GM23338 (cell line): ENCODE measurements around the gene TRAF3. TPM values are rescaled to one million over a fixed set of nuclear protein-coding genes. Genes with fewer than 3 reads are reported as not detected.

Experiments used
- ATAC-seq: fragments of 200-7000 bp; cut with Tn5 transposase; 3 replicates; pipeline ENCODE4 v1.9.1; 2020
- DNase-seq: peaks from one replicate; pipeline ENCODE4 v3.0.0-alpha.2; 2015; ENCODE audit warnings: low spot score
- H2AFZ ChIP-seq: fragments of 200-600 bp; sonication (generic); 2 replicates; pipeline ENCODE4 v1.8.0; 2016; ENCODE audit warnings: antibody characterized with exemption, mild to moderate bottlenecking, moderate library complexity
- H3F3A ChIP-seq: fragments of 200-600 bp; sonication (generic); replicated peaks from 2 replicates; pipeline ENCODE4 v1.8.0; 2017; ENCODE audit warnings: antibody characterized with exemption, mixed run types, low read depth
- H3K27ac ChIP-seq: fragments of 200-600 bp; sonication (generic); 2 replicates; pipeline ENCODE4 v1.6.1; 2016; ENCODE audit warnings: low read depth
- H3K27me3 ChIP-seq: fragments of 200-600 bp; sonication (generic); 2 replicates; pipeline ENCODE4 v1.8.0; 2016; ENCODE audit warnings: mild to moderate bottlenecking, mixed run types, moderate library complexity; ENCODE audit not compliant: insufficient read depth
- H3K36me3 ChIP-seq: fragments of 200-600 bp; sonication (generic); 2 replicates; pipeline ENCODE4 v1.8.0; 2016; ENCODE audit warnings: mild to moderate bottlenecking; ENCODE audit not compliant: insufficient read depth
- H3K4me1 ChIP-seq: fragments of 200-600 bp; sonication (generic); 2 replicates; pipeline ENCODE4 v1.8.0; 2016; ENCODE audit warnings: mild to moderate bottlenecking, moderate library complexity; ENCODE audit not compliant: insufficient read depth
- H3K4me2 ChIP-seq: fragments of 200-600 bp; sonication (generic); 2 replicates; pipeline ENCODE4 v1.7.1; 2017; ENCODE audit warnings: mixed run types
- H3K4me3 ChIP-seq: fragments of 200-600 bp; sonication (generic); 2 replicates; pipeline ENCODE4 v1.6.1; 2016; ENCODE audit warnings: mixed run types
- H3K79me2 ChIP-seq: fragments of 200-600 bp; sonication (generic); replicated peaks from 2 replicates; pipeline ENCODE4 v1.8.0; 2017; ENCODE audit warnings: mild to moderate bottlenecking; ENCODE audit not compliant: insufficient read depth
- H3K9me2 ChIP-seq: fragments of 200-600 bp; sonication (generic); 2 replicates; pipeline ENCODE4 v1.8.0; 2017; ENCODE audit not compliant: insufficient read depth
- H4K20me1 ChIP-seq: fragments of 200-600 bp; sonication (generic); replicated peaks from 2 replicates; pipeline ENCODE4 v1.8.0; 2017; ENCODE audit warnings: mild to moderate bottlenecking; ENCODE audit not compliant: insufficient read depth
- H3K27ac Mint-ChIP-seq: 2 replicates; pipeline ENCODE4 v1.8.0; 2020; ENCODE audit warnings: inconsistent platforms, mild to moderate bottlenecking, moderate library complexity, mixed read lengths
- H3K27me3 Mint-ChIP-seq: 3 replicates; pipeline ENCODE4 v1.8.0; 2022; ENCODE audit warnings: low read depth, mild to moderate bottlenecking, moderate library complexity, mixed read lengths, inconsistent platforms; ENCODE audit not compliant: insufficient read depth, poor library complexity
- H3K36me3 Mint-ChIP-seq: 3 replicates; pipeline ENCODE4 v1.8.0; 2021; ENCODE audit warnings: low read depth, mild to moderate bottlenecking, inconsistent platforms, moderate library complexity, mixed read lengths
- H3K4me1 Mint-ChIP-seq: 3 replicates; pipeline ENCODE4 v1.8.0; 2020; ENCODE audit warnings: mild to moderate bottlenecking, inconsistent platforms, mixed read lengths
- H3K4me3 Mint-ChIP-seq: 3 replicates; pipeline ENCODE4 v1.8.0; 2021; ENCODE audit warnings: moderate library complexity, mild to moderate bottlenecking, inconsistent platforms, mixed read lengths
- H3K9me3 Mint-ChIP-seq: 3 replicates; pipeline ENCODE4 v1.8.0; 2020; ENCODE audit warnings: moderate library complexity, mild to moderate bottlenecking, inconsistent platforms, mixed read lengths
- CREB1 ChIP-seq: fragments of 250-450 bp; sonication (Bioruptor Pico); IDR thresholded peaks from 2 replicates; pipeline ENCODE4 v1.5.0; 2020; ENCODE audit warnings: low read depth, mild to moderate bottlenecking, moderate library complexity
- ETS1 ChIP-seq: IDR thresholded peaks from 2 replicates; pipeline ENCODE4 v1.6.1; 2016; ENCODE audit warnings: antibody characterized with exemption
- EZH2phosphoT487 ChIP-seq: fragments of 200-600 bp; sonication (generic); IDR thresholded peaks from one replicate; pipeline ENCODE4 v1.8.1; 2018; ENCODE audit warnings: antibody characterized with exemption; ENCODE audit not compliant: unreplicated experiment
- NANOG ChIP-seq: IDR thresholded peaks from 2 replicates; pipeline ENCODE4 v1.6.1; 2016; ENCODE audit warnings: antibody characterized with exemption, borderline replicate concordance
- ZNF331 ChIP-seq: fragments of 250-450 bp; sonication (Bioruptor Pico); IDR thresholded peaks from 2 replicates; pipeline ENCODE4 v1.5.0; 2020; ENCODE audit warnings: low read depth, mild to moderate bottlenecking, moderate library complexity
- ZNF462 ChIP-seq: fragments of 250-450 bp; sonication (Bioruptor Pico); IDR thresholded peaks from 2 replicates; pipeline ENCODE4 v1.5.0; 2020; ENCODE audit warnings: mild to moderate bottlenecking, moderate library complexity
- polyA plus RNA-seq: library from polyadenylated mRNA; unstranded; fragments of >200 nt; fragmentation: Nextera tagmentation; extraction: Ambion mirVana; gene quantifications from 2 replicates; pipeline ENCODE4 v1.2.1, GENCODE V29; 2016
- total RNA-seq: library from RNA; depleted of rRNA; stranded (reverse); fragments of >200 nt; shearing (Covaris generic); gene quantifications from 2 replicates; pipeline ENCODE4 v1.2.3, GENCODE V29; 2014

TRAF3 gene
- total and polyA plus RNA-seq, 2 experiments from 2014 or later: 3.7 to 9.3 TPM

GRCh38 chr14:102947321-102948103, 170.3 kb downstream of the TRAF3 start:
- H4K20me1 ChIP-seq: no peaks in the 10 kb centered on the region; the same call in 1 of the 2 replicates
- H3K4me2 ChIP-seq: no peak overlapping the region
- no peak overlapping the region for H3K27ac Mint-ChIP-seq
- no peaks in the 10 kb centered on the region for H3F3A ChIP-seq
- no peaks in the 10 kb centered on the region for H3K4me1 Mint-ChIP-seq
- DNase-seq: no peak
- TF ChIP-seq NANOG (no peak), ETS1 (no peak), ZNF462 (CRISPR knock-in tag) (no peak), EZH2phosphoT487 (no peak), CREB1 (CRISPR knock-in tag) (no peak), ZNF331 (CRISPR knock-in tag) (no peak)
- H3K36me3 Mint-ChIP-seq: peaks cover 72% of the 10 kb centered on the region
- H3K27ac ChIP-seq: no peak overlapping the region; the same call in 1 of the 2 replicates
- peaks cover 19% of the 10 kb centered on the region for H3K36me3 ChIP-seq
- H3K4me3 Mint-ChIP-seq: no peak overlapping the region
- H3K27me3 Mint-ChIP-seq: peaks cover 2% of the 10 kb centered on the region
- no peaks in the 10 kb centered on the region for H3K9me2 ChIP-seq
- no peak overlapping the region for H2AFZ ChIP-seq
- H3K79me2 ChIP-seq: no peaks in the 10 kb centered on the region
- H3K27me3 ChIP-seq: no peaks in the 10 kb centered on the region
- H3K4me1 ChIP-seq: no peaks in the 10 kb centered on the region
- no peaks in the 10 kb centered on the region for H3K9me3 Mint-ChIP-seq
- H3K4me3 ChIP-seq: no peak overlapping the region
- no peak for ATAC-seq
